Activated T-cell treated with anti-CD3 and anti-CD28 coated beads, Interleukin-2, amount 50 U/mL, for 4 hours (primary cell): ENCODE results near the gene AGGF1. TPM values are rescaled to one million over a fixed set of nuclear protein-coding genes. Genes with fewer than 3 reads are reported as not detected.
"Not testable (repeated sequence)": the region's sequence is repeated elsewhere in the genome, so short reads cannot be mapped to it uniquely, and the experiment has no call there.

Source experiments
- ATAC-seq, 2 donors: fragments of 200-7000 bp; cut with Tn5 transposase; one replicate each; pipeline ENCODE4 v1.10.0; 2021
- DNase-seq: peaks from one replicate; pipeline ENCODE4 v3.0.0-alpha.2; 2020
- H3K27me3 Mint-ChIP-seq: one replicate; pipeline ENCODE4 v1.8.0; 2021; ENCODE audit warnings: low read depth, mixed read lengths
- H3K36me3 Mint-ChIP-seq: one replicate; pipeline ENCODE4 v1.8.0; 2022; ENCODE audit warnings: mixed read lengths; ENCODE audit not compliant: insufficient read depth
- H3K4me1 Mint-ChIP-seq: one replicate; pipeline ENCODE4 v1.8.0; 2021; ENCODE audit warnings: low read depth, mixed read lengths
- H3K4me3 Mint-ChIP-seq: one replicate; pipeline ENCODE4 v1.8.0; 2021; ENCODE audit warnings: mild to moderate bottlenecking, moderate library complexity, mixed read lengths
- H3K9me3 Mint-ChIP-seq: one replicate; pipeline ENCODE4 v1.8.0; 2021; ENCODE audit warnings: mixed read lengths
- total RNA-seq, 3 donors: library from RNA; stranded (reverse); gene quantifications; one replicate each; pipeline ENCODE4 v1.2.1, GENCODE V29; 2021

The AGGF1 gene
- total RNA-seq, 3 donors from 2014 or later = 31.7 to 32.8 (median 31.9) TPM

DNA sequence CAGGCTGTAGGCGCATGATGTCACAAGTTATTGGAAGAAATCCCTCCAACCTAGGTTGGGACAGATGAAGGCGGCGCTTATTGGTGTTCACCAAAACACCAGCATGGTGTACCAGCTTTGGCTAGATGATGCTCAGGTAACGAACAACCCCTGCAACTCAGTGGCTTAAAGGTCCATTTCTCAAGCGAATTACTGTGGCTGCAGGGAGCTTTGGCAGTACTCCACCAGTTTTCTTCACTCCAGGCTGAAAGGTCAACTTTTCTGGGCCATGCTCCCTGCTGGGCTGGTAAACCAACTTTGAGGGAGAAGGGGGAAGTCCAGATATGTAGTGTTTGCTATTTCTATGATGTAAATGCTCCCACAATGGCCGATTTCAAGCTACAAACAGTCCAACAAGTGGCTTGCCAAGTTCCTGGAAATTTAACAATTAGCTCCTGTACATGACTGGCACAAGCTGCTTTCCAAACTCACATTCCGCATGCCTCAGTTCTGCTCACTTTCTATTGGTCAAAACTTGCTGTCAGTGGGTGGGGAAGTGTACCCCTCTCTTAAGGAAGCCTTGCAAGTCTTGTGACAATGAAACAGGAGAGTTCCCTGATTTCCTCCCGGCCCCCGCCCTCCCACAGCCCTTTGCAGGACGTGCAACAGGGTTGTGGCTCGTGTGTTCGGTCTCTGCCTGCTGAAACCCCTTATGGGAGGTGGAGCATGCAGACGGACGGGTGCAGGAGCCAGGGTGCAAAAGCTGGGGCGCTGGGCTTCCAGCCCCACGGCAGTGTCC is 57.5 kb downstream of the AGGF1 start:
- Mint-ChIP-seq H3K4me1 (peaks cover 15% of the 10 kb centered on the region), H3K27me3 (peaks cover 4% of the 10 kb centered on the region), H3K9me3 (no peaks in the 10 kb centered on the region), H3K36me3 (no peaks in the 10 kb centered on the region), H3K4me3 (peak overlapping the region; percentile 87)
- no peak for DNase-seq
- peak in 1 of 2 donors; percentile 10 for ATAC-seq

- H3K4me3 Mint-ChIP-seq = no peak overlapping the region
Observed at GRCh38 chr5:77095189-77095588, 65.0 kb downstream of the AGGF1 start.

DNA sequence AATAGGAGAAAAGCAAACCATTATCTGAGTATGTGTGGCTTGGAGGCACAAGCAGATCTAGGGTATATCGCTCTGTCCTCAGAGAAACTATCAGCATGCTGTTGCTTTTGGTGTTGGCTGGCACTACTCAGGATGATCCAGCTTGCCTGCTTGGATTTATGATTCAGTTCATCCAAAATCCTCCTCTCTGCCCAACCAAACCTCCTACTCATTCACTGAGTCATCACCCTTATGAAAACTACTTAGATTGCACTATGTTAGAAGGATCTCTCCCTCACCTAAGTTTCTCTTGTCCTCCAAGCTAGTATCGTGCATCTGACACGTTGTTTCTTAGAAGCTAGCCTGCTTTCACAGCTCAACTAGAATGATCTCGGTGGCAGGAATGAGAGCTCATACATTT is 71.1 kb downstream of the AGGF1 start:
- DNase-seq (no peak), ATAC-seq (no peak)
- Mint-ChIP-seq H3K4me3 (no peak overlapping the region), H3K36me3 (peaks cover 2% of the 10 kb centered on the region), H3K4me1 (no peaks in the 10 kb centered on the region), H3K9me3 (no peaks in the 10 kb centered on the region), H3K27me3 (peaks cover 6% of the 10 kb centered on the region)

More at GRCh38 chr5:77095189-77095588, 65.0 kb downstream of the AGGF1 start:
- H3K36me3 Mint-ChIP-seq = peaks cover 1% of the 10 kb centered on the region
- no peak for DNase-seq
- peaks cover 6% of the 10 kb centered on the region for H3K27me3 Mint-ChIP-seq
- H3K9me3 Mint-ChIP-seq = no peaks in the 10 kb centered on the region
- no peak for ATAC-seq
- H3K4me1 Mint-ChIP-seq = no peaks in the 10 kb centered on the region

DNA sequence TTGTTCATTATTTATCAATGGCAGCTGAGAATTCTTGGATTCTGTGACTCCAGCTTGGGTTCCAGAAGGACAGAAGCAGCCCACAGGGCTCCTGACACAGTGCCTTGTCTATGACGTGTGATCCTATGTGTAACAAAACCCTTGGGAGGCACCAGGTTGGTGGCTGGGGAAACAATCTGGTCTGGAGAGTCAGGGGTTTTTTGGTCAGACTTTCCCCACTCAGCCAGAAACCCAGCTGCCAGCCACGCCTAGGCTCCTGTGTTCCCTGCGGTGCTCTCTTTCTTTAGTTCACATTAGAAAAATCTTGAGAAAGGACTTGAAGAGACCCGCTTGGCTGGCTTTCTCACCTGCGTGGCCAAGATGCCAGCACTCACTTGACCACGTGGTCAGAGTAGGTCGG is 72.3 kb downstream of the AGGF1 start:
- Mint-ChIP-seq H3K9me3 (peaks cover 4% of the 10 kb centered on the region), H3K36me3 (peaks cover 4% of the 10 kb centered on the region), H3K27me3 (no peaks in the 10 kb centered on the region), H3K4me3 (no peak overlapping the region), H3K4me1 (no peaks in the 10 kb centered on the region)
- ATAC-seq (no peak), DNase-seq (no peak)

- no peaks in the 10 kb centered on the region for H3K4me1 Mint-ChIP-seq
Observed at GRCh38 chr5:77103457-77103856, 73.3 kb downstream of the AGGF1 start.

GRCh38 chr5:77104813-77105212 is 74.6 kb downstream of the AGGF1 start:
- H3K9me3 Mint-ChIP-seq = peaks cover 4% of the 10 kb centered on the region
- no peaks in the 10 kb centered on the region for H3K4me1 Mint-ChIP-seq
- H3K4me3 Mint-ChIP-seq = no peak overlapping the region
- H3K36me3 Mint-ChIP-seq = peaks cover 4% of the 10 kb centered on the region
- H3K27me3 Mint-ChIP-seq = no peaks in the 10 kb centered on the region
- no peak for DNase-seq
- no peak for ATAC-seq

More at GRCh38 chr5:77103457-77103856, 73.3 kb downstream of the AGGF1 start:
- H3K4me3 Mint-ChIP-seq = no peak overlapping the region
- H3K36me3 Mint-ChIP-seq = peaks cover 4% of the 10 kb centered on the region
- H3K27me3 Mint-ChIP-seq = no peaks in the 10 kb centered on the region
- ATAC-seq (no peak), DNase-seq (no peak)
- peaks cover 4% of the 10 kb centered on the region for H3K9me3 Mint-ChIP-seq

GRCh38 chr5:77107035-77107434 is 76.8 kb downstream of the AGGF1 start:
- not testable (repeated sequence) for H3K4me1 Mint-ChIP-seq, H3K4me3 Mint-ChIP-seq, H3K27me3 Mint-ChIP-seq, H3K36me3 Mint-ChIP-seq, ATAC-seq, DNase-seq, H3K9me3 Mint-ChIP-seq

Other genes with a start within 250 kb of the AGGF1 start
- gene F2RL1, start 211.4 kb upstream of the AGGF1 start, total RNA-seq = 1 to 10 TPM; 1.6 to 1.9 (median 1.8) TPM
- under 1 TPM in 1 of 3 donors, not detected in 2; 0.66 TPM for gene S100Z, start 180.4 kb upstream of the AGGF1 start, total RNA-seq
- not detected for gene CRHBP, start 77.4 kb upstream of the AGGF1 start, total RNA-seq
- 1 to 10 TPM; 1.7 to 3.3 (median 1.9) TPM for gene ZBED3, start 56.9 kb downstream of the AGGF1 start, total RNA-seq
- not detected for gene PDE8B, start 180.3 kb downstream of the AGGF1 start, total RNA-seq